Tibial nerve (tissue), 4 donors: ENCODE data around the gene CABLES2.

ENCODE experiments used
- EP300 ChIP-seq, 2 donors: sonication (generic); formaldehyde crosslinking; IDR thresholded peaks; one replicate each; pipeline ENCODE4 v1.6.1; 2017; ENCODE audit warnings: antibody characterized with exemption in 2 of 2, mild to moderate bottlenecking in 1 of 2
- POLR2A ChIP-seq, 2 donors: fragments of 450-650 bp; IDR thresholded peaks; one replicate each; pipeline ENCODE4 v1.6.1; 2017; ENCODE audit warnings: antibody characterized with exemption in 2 of 2, mild to moderate bottlenecking in 2 of 2, moderate library complexity in 2 of 2
- TF ChIP-seq, protein P1 (sequence below), 5 experiments: fragments of 200-600 bp in 3 of 5; fragments of 450-650 bp in 2 of 5; sonication (generic) in 3 of 5; IDR thresholded peaks; one replicate each; pipeline ENCODE4 v1.5.1; 2016 to 2019; ENCODE audit warnings: antibody characterized with exemption in 5 of 5, mild to moderate bottlenecking in 3 of 5, moderate library complexity in 2 of 5

DNA sequence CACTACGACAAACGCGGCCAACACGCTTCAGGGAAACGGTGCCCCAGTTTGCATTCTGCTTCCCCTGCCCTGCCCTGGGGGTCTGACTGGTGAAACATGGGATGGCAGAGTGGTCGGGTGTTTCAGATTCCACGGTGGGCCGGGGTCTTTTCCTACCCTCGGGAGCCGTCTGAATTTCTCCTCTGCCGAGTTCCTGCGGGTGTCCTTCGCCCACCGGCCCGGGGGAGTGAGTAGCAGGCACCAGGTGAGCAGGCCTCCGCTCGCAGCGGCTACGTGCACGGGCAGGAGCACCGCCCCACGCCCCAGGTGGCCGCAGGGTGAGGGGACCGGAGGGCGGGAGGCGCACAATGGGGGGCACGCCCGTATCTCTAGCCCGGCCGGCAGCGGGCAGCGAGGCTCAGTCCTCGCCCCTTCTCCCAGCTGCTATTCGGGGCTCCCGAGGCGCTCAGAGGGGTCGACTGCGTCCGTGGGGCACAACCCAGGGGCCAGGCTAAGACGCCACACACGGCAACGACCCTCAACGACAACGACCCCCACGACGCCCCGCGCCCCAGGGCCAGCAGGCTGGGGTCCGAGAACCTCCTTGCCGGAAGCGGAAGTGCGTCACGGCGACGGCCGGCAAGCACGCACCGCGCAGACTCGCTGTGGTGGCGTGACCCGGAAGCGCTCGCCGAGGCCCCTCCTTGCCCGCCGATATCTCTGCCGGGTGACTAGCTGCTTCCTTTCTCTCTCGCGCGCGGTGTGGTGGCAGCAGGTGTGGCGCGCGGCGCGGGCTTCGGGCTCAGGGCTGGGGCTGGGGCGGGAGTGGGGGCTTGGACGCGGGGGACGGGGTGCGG lies 20.5 kb downstream of the CABLES2 start, which contains the start of gene RPS21:
- TF ChIP-seq, protein P1, sequence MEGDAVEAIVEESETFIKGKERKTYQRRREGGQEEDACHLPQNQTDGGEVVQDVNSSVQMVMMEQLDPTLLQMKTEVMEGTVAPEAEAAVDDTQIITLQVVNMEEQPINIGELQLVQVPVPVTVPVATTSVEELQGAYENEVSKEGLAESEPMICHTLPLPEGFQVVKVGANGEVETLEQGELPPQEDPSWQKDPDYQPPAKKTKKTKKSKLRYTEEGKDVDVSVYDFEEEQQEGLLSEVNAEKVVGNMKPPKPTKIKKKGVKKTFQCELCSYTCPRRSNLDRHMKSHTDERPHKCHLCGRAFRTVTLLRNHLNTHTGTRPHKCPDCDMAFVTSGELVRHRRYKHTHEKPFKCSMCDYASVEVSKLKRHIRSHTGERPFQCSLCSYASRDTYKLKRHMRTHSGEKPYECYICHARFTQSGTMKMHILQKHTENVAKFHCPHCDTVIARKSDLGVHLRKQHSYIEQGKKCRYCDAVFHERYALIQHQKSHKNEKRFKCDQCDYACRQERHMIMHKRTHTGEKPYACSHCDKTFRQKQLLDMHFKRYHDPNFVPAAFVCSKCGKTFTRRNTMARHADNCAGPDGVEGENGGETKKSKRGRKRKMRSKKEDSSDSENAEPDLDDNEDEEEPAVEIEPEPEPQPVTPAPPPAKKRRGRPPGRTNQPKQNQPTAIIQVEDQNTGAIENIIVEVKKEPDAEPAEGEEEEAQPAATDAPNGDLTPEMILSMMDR (IDR thresholded peaks at IDR 0.05) = peak in 1 of 5 experiments; percentile 40
- TF ChIP-seq EP300 (IDR thresholded peaks at IDR 0.05) (peak; percentile 93 to 96), POLR2A (IDR thresholded peaks at IDR 0.05) (peak; percentile 51 to 76)
